ENCODE measurements around the gene PRR19.
A peak's percentile ranks its signal among the peaks of the same experiment; 100 is the strongest.

The PRR19 gene

DNA sequence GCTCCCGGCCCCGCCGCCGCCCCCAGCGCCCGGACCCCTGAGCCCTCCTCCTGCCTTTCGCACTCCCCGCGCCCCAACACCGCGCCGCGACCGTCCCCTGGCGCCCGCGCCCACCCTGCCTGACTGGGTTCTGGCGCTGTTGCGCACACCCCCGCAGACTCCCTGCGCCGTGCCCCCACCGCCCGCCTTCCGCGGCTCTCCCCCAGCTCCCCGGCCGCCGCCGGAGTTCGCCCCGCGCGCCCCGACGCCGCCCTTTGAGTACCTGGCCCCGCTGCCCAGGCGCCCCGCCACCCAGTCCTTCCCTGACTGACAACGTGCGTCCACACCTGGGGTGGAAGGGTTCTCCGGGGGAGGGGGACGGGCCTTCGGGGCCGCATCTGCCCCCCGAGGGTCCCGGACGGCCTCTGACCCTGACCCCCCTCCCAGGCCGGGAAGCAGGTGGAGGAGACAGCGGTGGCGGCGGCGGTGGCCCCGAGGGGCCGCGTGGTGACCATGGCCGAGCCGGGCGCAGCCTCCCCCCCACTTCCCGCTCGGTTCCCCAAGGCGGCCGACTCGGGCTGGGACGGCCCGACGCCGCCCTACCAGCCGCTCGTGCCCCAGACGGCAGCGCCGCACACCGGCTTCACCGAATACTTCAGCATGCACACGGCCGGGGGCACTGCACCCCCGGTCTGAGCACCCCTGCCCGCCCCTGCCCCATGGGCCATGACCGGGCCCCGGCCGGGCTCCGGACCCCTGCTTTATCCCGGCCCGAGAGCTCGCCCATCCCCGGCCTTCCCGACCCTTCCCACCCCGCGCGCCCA lies 22.1 kb downstream of the PRR19 start:
- H3K4me3 ChIP-seq = peak overlapping the region; percentile 82
- no peak for DNase-seq (ENCODE audit: low spot score)
- H3K27ac ChIP-seq = no peak overlapping the region
- TF ChIP-seq CTCF (IDR thresholded peaks at IDR 0.05) = no peak

DNA sequence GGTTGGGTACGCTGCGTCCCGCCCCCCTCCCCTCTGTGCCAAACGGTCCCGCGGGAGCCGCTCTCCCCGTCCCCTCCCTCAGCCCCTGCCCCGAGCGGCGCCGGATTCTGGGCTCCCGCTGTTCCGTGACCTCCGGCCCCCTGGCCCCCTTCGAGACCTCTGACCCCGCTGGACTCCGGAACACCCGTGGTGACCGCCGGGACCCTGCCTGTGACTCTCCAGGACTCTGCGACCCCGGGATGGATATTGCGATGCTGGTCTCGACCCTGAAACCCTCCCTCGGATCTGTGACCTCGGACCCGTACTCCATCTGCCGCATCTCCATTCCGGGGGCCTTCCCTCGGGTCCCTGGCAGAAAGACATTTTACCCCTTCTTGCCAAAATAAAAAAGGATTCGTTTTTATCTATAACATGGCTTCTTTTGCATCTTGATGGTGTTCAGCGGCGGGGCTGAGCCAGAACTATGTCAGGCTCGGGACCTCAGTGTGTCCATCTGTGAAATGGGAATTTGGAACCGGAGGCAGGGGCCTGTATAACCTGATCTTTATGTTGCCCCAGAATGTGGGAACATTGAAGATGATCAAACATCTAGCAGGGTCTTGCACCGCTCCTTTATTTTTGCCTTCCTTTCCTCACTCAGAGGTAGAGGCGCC lies 22.8 kb downstream of the PRR19 start:
- no peak for TF ChIP-seq CTCF (IDR thresholded peaks at IDR 0.05)
- peak overlapping the region; percentile 82 for H3K4me3 ChIP-seq
- H3K27ac ChIP-seq = no peak overlapping the region
- DNase-seq (ENCODE audit: low spot score) = no peak

GRCh38 chr19:42325308-42325895 lies 23.5 kb downstream of the PRR19 start, which contains the start of gene MEGF8:
MEGF8 (plus strand) TSS chr19:42325635; CDS start chr19:42326244, 609 bp downstream.
- Histone ChIP-seq H3K4me3 (peak within 1 kb of the TSS; percentile 82), H3K27ac (peak within 1 kb of the TSS; percentile 39 to 76)
- no peak for TF ChIP-seq CTCF (IDR thresholded peaks at IDR 0.05)
- DNase-seq (ENCODE audit: low spot score) = peak; percentile 98

DNA sequence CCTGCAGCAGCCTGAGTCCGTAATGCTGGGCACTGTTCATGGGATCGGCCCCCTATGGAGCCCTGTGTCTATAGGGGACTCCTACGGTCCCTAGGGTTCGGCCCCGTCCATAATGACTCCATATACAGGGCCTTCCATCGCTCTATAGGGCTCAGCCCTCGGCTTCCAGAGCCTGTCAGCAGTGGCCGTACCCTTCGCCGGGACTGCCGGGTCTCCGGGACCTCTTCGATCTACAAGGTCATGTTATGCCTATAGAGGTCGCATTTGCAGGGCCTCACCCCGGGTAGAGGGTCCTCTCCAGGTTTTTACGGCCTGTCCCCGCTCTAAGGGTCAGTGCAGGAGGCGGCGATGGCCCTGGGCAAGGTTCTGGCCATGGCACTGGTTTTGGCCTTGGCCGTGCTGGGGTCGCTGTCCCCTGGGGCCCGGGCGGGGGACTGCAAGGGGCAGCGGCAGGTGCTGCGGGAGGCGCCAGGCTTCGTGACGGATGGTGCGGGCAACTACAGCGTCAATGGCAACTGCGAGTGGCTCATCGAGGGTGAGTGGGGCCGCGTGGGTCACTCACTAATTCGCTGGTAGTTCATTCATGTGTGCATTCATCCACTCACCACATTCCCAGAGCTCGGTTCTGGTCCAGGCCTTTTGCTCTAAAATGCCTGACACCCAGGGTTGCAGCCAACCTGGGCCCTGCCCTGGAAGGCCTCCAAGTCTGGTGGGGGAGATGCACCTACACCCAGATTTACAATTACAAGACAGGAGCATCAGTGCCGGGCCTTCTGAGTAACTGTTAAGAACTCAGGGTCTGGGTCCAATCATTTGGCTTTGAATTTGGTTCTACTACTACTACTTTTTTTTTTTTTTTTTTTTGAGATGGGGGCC lies 24.2 kb downstream of the PRR19 start:
- no peak for DNase-seq (ENCODE audit: low spot score)
- H3K4me3 ChIP-seq = peak overlapping the region; percentile 82
- peak overlapping the region; percentile 39 to 76 for H3K27ac ChIP-seq
- TF ChIP-seq CTCF (IDR thresholded peaks at IDR 0.05) = no peak

GRCh38 chr19:42326969-42327368 lies 25.0 kb downstream of the PRR19 start:
- TF ChIP-seq CTCF (IDR thresholded peaks at IDR 0.05) = no peak
- Histone ChIP-seq H3K27ac (no peak overlapping the region), H3K4me3 (no peak overlapping the region)
- no peak for DNase-seq (ENCODE audit: low spot score)

- Histone ChIP-seq H3K27ac (no peak overlapping the region), H3K4me3 (no peak overlapping the region)
- TF ChIP-seq CTCF (IDR thresholded peaks at IDR 0.05) = no peak
- DNase-seq (ENCODE audit: low spot score) = no peak
These were observed 25.4 kb downstream of the PRR19 start for GRCh38 chr19:42327381-42327780.

All from coronary artery (tissue), 2 donors.